H1 (cell line): ENCODE measurements around the gene KCTD16. TPM values are rescaled to one million over a fixed set of nuclear protein-coding genes. Genes with fewer than 3 reads are reported as not detected.

Source experiments
- CTCF ChIA-PET: fragments of 300-600 bp; sonication (Branson Sonifier 250); formaldehyde crosslinking; loops from one replicate; lab custom pipeline; 2021; ENCODE audit not compliant: partially characterized antibody; lab: Charles Lee
- POLR2A ChIA-PET: fragments of 300-600 bp; sonication (Branson Sonifier 250); formaldehyde crosslinking; loops from one replicate; lab custom pipeline; 2021; ENCODE audit warnings: inconsistent platforms; ENCODE audit not compliant: partially characterized antibody; lab: Charles Lee
- DNase-seq, 2 experiments: peaks; one replicate each; pipeline versions ENCODE4 v3.0.0 to v3.0.0-alpha.2; 2010 to 2022; ENCODE audit warnings: low spot score in 2 of 2, low read depth in 1 of 2, mixed read lengths in 1 of 2
- FAIRE-seq: peaks from 2 replicates; lab custom pipeline; 2011; peaks lifted over from hg19 to GRCh38; lab: Jason Lieb, UNC
- H2AFZ ChIP-seq: 2 replicates; pipeline ENCODE4 v1.8.1; 2012; ENCODE audit warnings: low read length, inconsistent platforms
- H2AK5ac ChIP-seq: 2 replicates; pipeline ENCODE4 v1.6.1; 2013; ENCODE audit warnings: low read depth, low read length
- H2BK120ac ChIP-seq: replicated peaks from 2 replicates; pipeline ENCODE3; 2013; ENCODE audit warnings: low read depth, low read length, inconsistent platforms
- H2BK12ac ChIP-seq: 2 replicates; pipeline ENCODE4 v1.6.1; 2013; ENCODE audit warnings: low read depth, low read length
- H2BK15ac ChIP-seq: 2 replicates; pipeline ENCODE4 v1.6.1; 2013; ENCODE audit warnings: low read length
- H2BK20ac ChIP-seq: 2 replicates; pipeline ENCODE4 v1.6.1; 2013; ENCODE audit warnings: low read length
- H2BK5ac ChIP-seq: 2 replicates; pipeline ENCODE4 v1.6.1; 2013; ENCODE audit warnings: low read depth, low read length
- H3K14ac ChIP-seq: 2 replicates; pipeline ENCODE4 v1.6.1; 2013; ENCODE audit warnings: inconsistent platforms; ENCODE audit not compliant: insufficient read length
- H3K18ac ChIP-seq: 2 replicates; pipeline ENCODE4 v1.6.1; 2013; ENCODE audit warnings: low read length; ENCODE audit errors: extremely low read depth
- H3K23ac ChIP-seq: 2 replicates; pipeline ENCODE4 v1.6.1; 2013; ENCODE audit warnings: inconsistent platforms; ENCODE audit not compliant: insufficient read length
- H3K23me2 ChIP-seq: 2 replicates; pipeline ENCODE4 v1.6.1; 2013; ENCODE audit warnings: low read depth, low read length
- H3K27ac ChIP-seq: 2 replicates; pipeline ENCODE4 v1.6.1; 2011; ENCODE audit warnings: low read depth, low read length, inconsistent platforms
- H3K27me3 ChIP-seq, 4 experiments: replicated peaks in 1 of 4; 1 replicate in 1 of 4; 2 replicates in 3 of 4; pipeline versions ENCODE4 v1.6.1 to v1.8.1; 2011 to 2013; ENCODE audit warnings: low read length in 3 of 4, mild to moderate bottlenecking in 3 of 4, inconsistent platforms in 2 of 4, mixed read lengths in 2 of 4, moderate library complexity in 1 of 4; ENCODE audit not compliant: control insufficient read depth in 3 of 4, insufficient read depth in 3 of 4; ENCODE audit errors: extremely low read depth in 1 of 4
- H3K36me3 ChIP-seq, 4 experiments: 2 replicates each; pipeline versions ENCODE4 v1.6.1 to v1.8.1; 2011 to 2013; ENCODE audit warnings: mild to moderate bottlenecking in 4 of 4, low read length in 3 of 4, moderate library complexity in 2 of 4, control low read depth in 1 of 4, inconsistent platforms in 1 of 4; ENCODE audit not compliant: insufficient read depth in 4 of 4, control insufficient read depth in 2 of 4
- H3K4ac ChIP-seq: replicated peaks from 2 replicates; pipeline ENCODE3; 2013; ENCODE audit warnings: low read length, low read depth, mixed read lengths, inconsistent platforms; ENCODE audit not compliant: insufficient read length
- H3K4me1 ChIP-seq, 4 experiments: replicated peaks in 1 of 4; 1 replicate in 1 of 4; 2 replicates in 3 of 4; pipeline versions ENCODE4 v1.6.1 to v1.8.1; 2011 to 2013; ENCODE audit warnings: low read length in 3 of 4, inconsistent platforms in 2 of 4, mixed read lengths in 1 of 4; ENCODE audit not compliant: insufficient read depth in 4 of 4, control insufficient read depth in 3 of 4
- H3K4me2 ChIP-seq, 2 experiments: 2 replicates each; pipeline versions ENCODE4 v1.6.1 to v1.8.1; 2011 to 2013; ENCODE audit warnings: low read depth in 2 of 2, low read length in 2 of 2, control low read depth in 1 of 2, inconsistent platforms in 1 of 2, mild to moderate bottlenecking in 1 of 2; ENCODE audit not compliant: insufficient read depth in 1 of 2
- H3K4me3 ChIP-seq, 4 experiments: fragments of 200-600, 300-600 bp in 1 of 4; sonication (generic), shearing (Covaris generic), sonication (Bioruptor Twin) in 1 of 4; 2 replicates each; pipeline versions ENCODE4 v1.5.1 to v1.8.1; 2011 to 2016; ENCODE audit warnings: low read length in 4 of 4, low read depth in 3 of 4, control low read depth in 2 of 4, inconsistent platforms in 2 of 4, mild to moderate bottlenecking in 2 of 4, mixed read lengths in 1 of 4, moderate library complexity in 1 of 4; ENCODE audit not compliant: insufficient read depth in 2 of 4; ENCODE audit errors: extremely low read depth in 1 of 4
- H3K56ac ChIP-seq: replicated peaks from 2 replicates; pipeline ENCODE3; 2013; ENCODE audit warnings: low read depth, mild to moderate bottlenecking, mixed read lengths, low read length, inconsistent platforms; ENCODE audit not compliant: insufficient read length
- H3K79me1 ChIP-seq: 2 replicates; pipeline ENCODE4 v1.6.1; 2013; ENCODE audit warnings: low read depth, low read length, control low read depth
- H3K79me2 ChIP-seq, 2 experiments: 2 replicates each; pipeline versions ENCODE4 v1.6.1 to v1.8.1; 2012 to 2013; ENCODE audit warnings: low read length in 2 of 2, mild to moderate bottlenecking in 2 of 2, inconsistent platforms in 1 of 2; ENCODE audit not compliant: insufficient read depth in 2 of 2, control insufficient read depth in 1 of 2
- H3K9ac ChIP-seq, 4 experiments: replicated peaks in 1 of 4; 1 replicate in 1 of 4; 2 replicates in 3 of 4; pipeline versions ENCODE4 v1.6.1 to v1.8.1; 2011 to 2013; ENCODE audit warnings: low read depth in 3 of 4, low read length in 3 of 4, control low read depth in 2 of 4, mild to moderate bottlenecking in 2 of 4, moderate library complexity in 2 of 4, inconsistent platforms in 1 of 4; ENCODE audit errors: extremely low read depth in 1 of 4
- H3K9me3 ChIP-seq, 2 experiments: 2 replicates each; pipeline versions ENCODE4 v1.6.1 to v1.8.1; 2012 to 2013; ENCODE audit warnings: mild to moderate bottlenecking in 2 of 2, moderate library complexity in 2 of 2, control low read depth in 1 of 2, inconsistent platforms in 1 of 2, low read depth in 1 of 2, low read length in 1 of 2, mixed read lengths in 1 of 2; ENCODE audit not compliant: insufficient read depth in 2 of 2
- H4K20me1 ChIP-seq, 2 experiments: replicated peaks in 1 of 2; 2 replicates each; pipeline versions ENCODE3 to v1.8.1; 2011 to 2013; ENCODE audit warnings: inconsistent platforms in 2 of 2, low read length in 2 of 2, mild to moderate bottlenecking in 1 of 2; ENCODE audit not compliant: insufficient read depth in 2 of 2, control insufficient read depth in 1 of 2
- H4K5ac ChIP-seq: 2 replicates; pipeline ENCODE4 v1.6.1; 2013; ENCODE audit warnings: low read length, low read depth, mixed read lengths, inconsistent platforms; ENCODE audit not compliant: insufficient read length
- H4K8ac ChIP-seq: 2 replicates; pipeline ENCODE4 v1.8.0; 2013; ENCODE audit warnings: mild to moderate bottlenecking, moderate library complexity, low read length, inconsistent platforms; ENCODE audit not compliant: insufficient read depth; ENCODE audit errors: extremely low read depth
- H4K91ac ChIP-seq: replicated peaks from 2 replicates; pipeline ENCODE3; 2013; ENCODE audit warnings: low read length, mixed read lengths, inconsistent platforms; ENCODE audit not compliant: insufficient read length
- ASH2L ChIP-seq: fragments of 200-600, 300-600 bp; sonication (generic); IDR thresholded peaks from one replicate; pipeline ENCODE4 v1.7.1; 2017; ENCODE audit warnings: low read length
- CEBPB ChIP-seq: IDR thresholded peaks from 2 replicates; pipeline ENCODE4 v1.6.1; 2012; ENCODE audit warnings: low read depth, low read length
- EGR1 ChIP-seq: IDR thresholded peaks from 2 replicates; pipeline ENCODE4 v1.6.1; 2011; ENCODE audit warnings: low read depth, low read length, borderline replicate concordance
- HDAC6 ChIP-seq: IDR thresholded peaks from one replicate; pipeline ENCODE4 v1.7.1; 2012; ENCODE audit warnings: low read depth, mild to moderate bottlenecking, inconsistent platforms, low read length, moderate library complexity
- JUND ChIP-seq: IDR thresholded peaks from 2 replicates; pipeline ENCODE4 v1.6.1; 2011; ENCODE audit warnings: mild to moderate bottlenecking, improper control_type of control experiment, low read length
- KDM4A ChIP-seq: IDR thresholded peaks from one replicate; pipeline ENCODE4 v1.7.1; 2012; ENCODE audit warnings: low read depth, mild to moderate bottlenecking, moderate library complexity, low read length, inconsistent platforms; ENCODE audit not compliant: severe bottlenecking
- NANOG ChIP-seq: IDR thresholded peaks from 2 replicates; pipeline ENCODE4 v1.6.1; 2011; ENCODE audit warnings: low read length, low read depth, mild to moderate bottlenecking, inconsistent platforms; ENCODE audit not compliant: insufficient read depth, poor library complexity, severe bottlenecking
- PHF8 ChIP-seq: fragments of 200-600 bp; sonication (generic); conservative IDR thresholded peaks from 2 replicates; pipeline ENCODE4 v1.7.1; 2012; ENCODE audit warnings: low read depth, mild to moderate bottlenecking, inconsistent platforms, low read length, moderate library complexity
- RFX5 ChIP-seq: IDR thresholded peaks from 2 replicates; pipeline ENCODE4 v1.6.1; 2011; ENCODE audit warnings: low read depth, low read length, improper control_type of control experiment, borderline replicate concordance
- SIRT6 ChIP-seq: IDR thresholded peaks from one replicate; pipeline ENCODE4 v1.7.1; 2012; ENCODE audit warnings: low read length, inconsistent platforms
- TBP ChIP-seq: IDR thresholded peaks from 2 replicates; pipeline ENCODE4 v1.6.1; 2011; ENCODE audit warnings: low read depth, low read length, improper control_type of control experiment
- ZNF274 ChIP-seq: IDR thresholded peaks from 2 replicates; pipeline ENCODE4 v1.7.0; 2012; ENCODE audit warnings: low read length, borderline replicate concordance; ENCODE audit errors: extremely low read depth
- WGBS, 2 experiments: shearing (Covaris generic) in 1 of 2; methylation state at CpG; one replicate each; pipeline versions ENCODE4 v1.1.6 to v1.1.7; 2013 to 2015; ENCODE audit warnings: low lambda C conversion rate in 2 of 2, mixed read lengths in 2 of 2, inconsistent platforms in 1 of 2, low coverage in 1 of 2, missing lambda C conversion rate in 1 of 2; ENCODE audit not compliant: insufficient replicate concordance in 2 of 2, insufficient coverage in 1 of 2, insufficient read length in 1 of 2; ENCODE audit errors: extremely low coverage in 1 of 2, missing lambda C conversion rate in 1 of 2; 5-methylcytosine and 5-hydroxymethylcytosine counted together
- polyA plus RNA-seq, 7 experiments: library from polyadenylated mRNA; depleted of rRNA in 3 of 7; stranded (reverse) in 5 of 7; unstranded in 2 of 7; fragments of >200 nt in 5 of 7; fragments of 200-250 nt in 2 of 7; gene quantifications; 1 replicate in 5 of 7; 2 replicates in 1 of 7; 4 replicates in 1 of 7; pipeline versions ENCODE4 v1.2.1 to v1.2.3, GENCODE V29; 2011 to 2013; ENCODE audit warnings: missing spikeins in 2 of 7, mixed read lengths in 2 of 7
- total RNA-seq: library from RNA; stranded (reverse); fragmentation: NEBNext Ultra II Directional; extraction: Animal tissue kit (Norgen Biotek cat#: 25700); gene quantifications from 2 replicates; pipeline ENCODE4 v1.2.1, GENCODE V29; 2021
- TF ChIP-seq, protein P1 (sequence below): IDR thresholded peaks from 2 replicates; pipeline ENCODE4 v1.6.1; 2012; ENCODE audit warnings: inconsistent platforms

The KCTD16 gene
- total and polyA plus RNA-seq, 2 of the 8 experiments (the other 6 are each of a cell fraction or from before 2014, with no cell fraction given): 0.03 to 0.24 TPM

- ChIA-PET CTCF (interaction anchor here (0.7 to 1.4 kb wide), 2 partner anchors 31 to 62 kb away, joined by 3 read pairs; no protein-coding TSS in a partner anchor), POLR2A (no interaction called here)
- Histone ChIP-seq H3K4me1 (peaks cover 0 to 4% (median 0%) of the 10 kb centered on the region in 4 experiments; a peak in 2 of 7 replicates), H3K4ac (no peak overlapping the region), H3K79me2 (no peaks in the 10 kb centered on the region), H3K4me3 (no peak overlapping the region), H4K91ac (no peak overlapping the region), H4K20me1 (no peaks in the 10 kb centered on the region), H4K5ac (no peak overlapping the region), H2BK20ac (no peak overlapping the region), H4K8ac (no peak overlapping the region), H3K9me3 (no peaks in the 10 kb centered on the region), H3K9ac (no peak overlapping the region), H2BK15ac (no peak overlapping the region), H3K18ac (no peak overlapping the region), H3K79me1 (no peaks in the 10 kb centered on the region), H3K4me2 (no peak overlapping the region), H3K27me3 (no peaks in the 10 kb centered on the region), H3K56ac (no peak overlapping the region), H3K27ac (no peak overlapping the region), H2AFZ (no peak overlapping the region), H2BK120ac (no peak overlapping the region), H2AK5ac (no peak overlapping the region), H3K23me2 (no peaks in the 10 kb centered on the region), H2BK5ac (no peak overlapping the region), H2BK12ac (no peak overlapping the region), H3K36me3 (no peaks in the 10 kb centered on the region), H3K14ac (no peak overlapping the region), H3K23ac (no peak overlapping the region)
- WGBS, 2 experiments: 59% methylated on average over 3 of the region's 3 CpGs; no CpG with 5 or more reads in 1 of the 2 experiments
- DNase-seq (no peak), FAIRE-seq (no peak)
- TF ChIP-seq, protein P1, sequence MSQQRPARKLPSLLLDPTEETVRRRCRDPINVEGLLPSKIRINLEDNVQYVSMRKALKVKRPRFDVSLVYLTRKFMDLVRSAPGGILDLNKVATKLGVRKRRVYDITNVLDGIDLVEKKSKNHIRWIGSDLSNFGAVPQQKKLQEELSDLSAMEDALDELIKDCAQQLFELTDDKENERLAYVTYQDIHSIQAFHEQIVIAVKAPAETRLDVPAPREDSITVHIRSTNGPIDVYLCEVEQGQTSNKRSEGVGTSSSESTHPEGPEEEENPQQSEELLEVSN: no peak
- TF ChIP-seq PHF8 (no peak), CEBPB (no peak), KDM4A (no peak), RFX5 (no peak), ASH2L (no peak), JUND (no peak), NANOG (no peak), SIRT6 (no peak), EGR1 (no peak), HDAC6 (no peak), TBP (no peak), ZNF274 (no peak)
Observed at GRCh38 chr5:144265643-144266247, 95.1 kb downstream of the KCTD16 start.
